Smooth muscle cell of the brain vasculature (primary cell): ENCODE results near the gene CCDC159.
"Not testable (repeated sequence)": the region's sequence is repeated elsewhere in the genome, so short reads cannot be mapped to it uniquely, and the experiment has no call there.

Experiments used
- DNase-seq: peaks from one replicate; pipeline ENCODE4 v3.0.0-alpha.2; 2012; ENCODE audit warnings: low read depth, low spot score

The CCDC159 gene

GRCh38 chr19:11346104-11346940, at the start of gene CCDC159, which contains the start of gene TMEM205:
TSS of gene CCDC159 (plus strand) at chr19:11346519. CDS start at chr19:11346607, 88 bp downstream.
TSS of gene TMEM205 (minus strand) at chr19:11346268. CDS start at chr19:11345619, 649 bp downstream.
- peak; percentile 96 for DNase-seq

GRCh38 chr19:11299946-11300810, 46.1 kb upstream of the CCDC159 start:
- no peak for DNase-seq

- DNase-seq, result no peak
Measured at GRCh38 chr19:11300811-11301120, 45.6 kb upstream of the CCDC159 start.

DNA sequence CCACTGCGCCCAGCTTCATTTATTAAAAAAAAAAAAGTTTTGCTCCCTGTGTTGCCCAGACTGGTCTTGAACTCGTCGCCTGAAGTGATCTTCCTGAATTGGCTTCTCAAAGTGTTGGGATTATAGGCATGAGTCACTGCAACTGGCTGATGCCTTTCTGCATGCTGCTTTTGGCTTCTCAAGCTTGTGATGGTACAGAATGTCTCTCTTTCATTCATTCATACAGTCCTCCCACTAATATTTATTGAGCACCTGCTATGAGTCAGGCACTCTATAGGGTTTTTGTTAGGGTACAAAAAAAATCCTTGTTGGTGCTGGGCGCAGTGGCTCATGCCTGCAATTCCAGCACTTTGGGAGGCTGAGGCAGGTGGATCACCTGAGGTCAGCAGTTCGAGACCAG, 41.4 kb upstream of the CCDC159 start:
- DNase-seq, result no peak

GRCh38 chr19:11306337-11306736, 40.0 kb upstream of the CCDC159 start:
- DNase-seq, result no peak

DNA sequence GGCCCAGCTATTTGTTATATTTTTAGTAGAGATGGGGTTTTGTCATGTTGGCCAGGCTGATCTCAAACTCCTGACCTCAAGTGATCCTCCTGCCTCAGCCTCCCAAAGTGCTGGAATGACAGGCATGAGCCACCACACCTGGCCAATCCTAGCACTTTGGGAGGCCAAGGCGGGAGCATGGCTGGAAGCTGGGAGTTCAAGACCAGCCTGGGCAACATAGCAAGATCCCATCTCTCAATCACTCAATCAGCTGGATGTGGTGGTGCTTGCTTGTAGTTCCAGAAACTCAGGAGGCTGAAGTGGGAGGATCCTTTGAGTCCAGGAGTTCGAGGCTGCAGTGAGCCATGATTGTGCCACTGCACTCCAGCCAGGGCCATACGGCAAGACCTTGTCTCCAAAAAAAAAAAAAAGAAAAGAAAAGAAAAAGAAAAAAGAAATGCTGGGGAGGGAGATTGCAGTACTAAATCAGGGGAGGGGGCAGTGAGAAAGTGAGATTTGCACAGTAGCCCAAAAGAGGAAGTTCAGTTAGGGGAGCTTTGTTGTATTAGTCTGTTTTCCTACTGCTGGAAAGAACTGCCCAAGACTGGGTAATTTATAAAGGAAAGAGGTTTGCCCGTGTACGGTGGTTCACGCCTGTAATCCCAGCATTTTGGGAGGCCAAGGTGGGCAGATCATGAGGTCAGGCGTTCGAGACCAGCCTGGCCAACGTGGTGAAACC, 25.9 kb upstream of the CCDC159 start:
- DNase-seq, result not testable (repeated sequence)

DNA sequence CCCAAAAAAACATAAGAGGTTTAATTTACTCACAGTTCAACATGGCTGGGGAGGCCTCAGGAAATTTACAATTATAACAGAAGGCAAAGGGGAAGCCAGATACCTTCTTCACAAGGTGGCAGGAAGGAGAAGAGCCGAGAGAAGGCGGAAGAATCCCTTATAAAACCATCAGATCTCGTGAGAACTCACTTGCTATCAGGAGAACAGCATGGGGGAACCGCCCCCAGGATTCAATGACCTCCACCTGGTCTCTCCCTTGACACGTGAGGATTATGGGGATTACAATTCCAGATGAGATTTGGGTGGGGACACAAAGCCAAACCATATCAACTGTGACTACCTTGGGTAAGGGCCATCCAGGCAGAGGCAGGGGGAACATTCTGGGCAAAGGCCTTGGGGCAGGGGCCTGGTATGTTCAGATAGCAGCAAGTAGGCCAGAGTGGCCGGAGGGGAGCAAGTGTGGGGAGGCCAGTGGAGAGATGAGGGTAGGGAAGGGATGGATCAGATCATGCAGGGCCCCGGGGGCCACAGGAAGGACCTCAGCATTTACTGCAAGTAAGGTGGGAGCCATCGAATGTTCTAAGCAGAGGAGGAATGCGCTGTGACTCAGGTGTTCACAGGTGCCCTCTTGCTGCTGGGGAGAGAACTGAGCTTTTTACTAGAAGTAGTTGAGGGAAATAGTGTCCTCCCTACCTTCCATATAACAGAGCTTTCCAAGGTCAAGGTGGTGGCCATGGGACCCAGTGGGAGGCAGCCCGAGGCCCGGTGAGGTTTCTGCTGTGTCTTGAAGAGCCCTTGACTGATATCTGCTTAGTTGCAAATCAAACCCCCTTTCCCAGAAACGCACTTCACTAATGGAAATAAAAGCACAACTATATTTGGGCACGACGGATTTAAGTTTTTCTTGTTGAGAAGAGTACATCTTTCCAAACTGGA, 24.9 kb upstream of the CCDC159 start:
- no peak for DNase-seq

DNA sequence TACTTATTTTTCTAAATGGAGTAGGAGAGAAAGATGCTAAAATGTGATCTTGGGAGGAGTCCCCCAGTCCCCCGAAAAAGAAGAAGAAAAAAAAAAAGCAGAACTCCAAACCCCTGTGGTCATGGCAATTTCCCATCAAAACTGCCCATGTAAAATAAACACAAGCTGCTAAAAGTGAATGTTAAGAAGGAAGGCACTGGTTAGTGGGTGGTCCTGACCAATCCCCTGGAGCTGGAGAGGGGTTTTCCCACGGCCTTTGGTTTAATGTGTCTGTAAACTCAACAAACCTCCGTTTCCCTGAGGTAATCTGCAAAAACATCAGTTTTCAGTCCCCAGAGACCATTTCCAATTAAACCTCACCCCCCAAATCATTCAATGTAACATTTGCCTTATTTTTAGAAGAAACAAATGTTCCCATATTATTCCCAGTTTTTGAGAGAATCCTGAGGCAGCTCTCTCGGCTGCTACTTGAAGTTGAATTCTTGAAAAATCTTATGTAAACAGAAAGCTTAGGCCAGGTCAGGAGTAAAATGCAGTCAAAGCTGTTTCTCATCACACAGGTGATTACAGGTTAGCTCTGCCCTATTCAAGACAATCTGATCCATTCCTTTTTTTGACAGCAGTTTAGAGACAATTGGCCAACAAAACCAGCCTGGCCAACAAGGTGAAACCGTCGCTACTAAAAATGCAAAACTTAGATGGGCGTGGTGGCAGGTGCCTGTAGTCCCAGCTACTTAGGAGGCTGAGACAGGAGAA, 23.9 kb upstream of the CCDC159 start:
- DNase-seq, result no peak

GRCh38 chr19:11323601-11324078, 22.7 kb upstream of the CCDC159 start:
- DNase-seq, result no peak

- DNase-seq, result peak; percentile 81
Measured at GRCh38 chr19:11324079-11324661, 22.1 kb upstream of the CCDC159 start.

- no peak for DNase-seq
Measured at GRCh38 chr19:11324748-11325389, 21.4 kb upstream of the CCDC159 start.

DNA sequence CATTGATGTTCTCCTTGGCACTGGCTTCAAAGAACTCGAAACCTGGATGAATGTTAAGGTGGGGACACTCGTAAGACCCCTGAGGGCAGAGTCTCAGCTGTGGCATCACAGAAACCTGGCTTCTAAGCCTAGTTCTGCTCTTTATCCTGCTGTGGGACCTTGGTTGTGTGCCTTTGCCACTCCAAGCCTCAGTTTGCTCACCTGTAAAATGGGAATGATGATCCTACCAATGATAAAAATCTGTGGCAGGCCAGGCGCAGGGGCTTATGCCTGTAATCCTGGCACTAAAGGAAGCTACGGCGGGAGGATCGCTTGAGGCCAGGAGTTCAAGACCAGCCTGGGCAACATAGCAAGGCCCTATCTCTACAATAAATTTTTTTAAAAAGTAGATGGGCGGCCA, 20.8 kb upstream of the CCDC159 start:
- no peak for DNase-seq

- no peak for DNase-seq
Measured at GRCh38 chr19:11330127-11330526, 16.2 kb upstream of the CCDC159 start.

GRCh38 chr19:11331502-11331901, 14.8 kb upstream of the CCDC159 start:
- DNase-seq, result no peak

- DNase-seq, result no peak
Measured at GRCh38 chr19:11332822-11333221, 13.5 kb upstream of the CCDC159 start.

DNA sequence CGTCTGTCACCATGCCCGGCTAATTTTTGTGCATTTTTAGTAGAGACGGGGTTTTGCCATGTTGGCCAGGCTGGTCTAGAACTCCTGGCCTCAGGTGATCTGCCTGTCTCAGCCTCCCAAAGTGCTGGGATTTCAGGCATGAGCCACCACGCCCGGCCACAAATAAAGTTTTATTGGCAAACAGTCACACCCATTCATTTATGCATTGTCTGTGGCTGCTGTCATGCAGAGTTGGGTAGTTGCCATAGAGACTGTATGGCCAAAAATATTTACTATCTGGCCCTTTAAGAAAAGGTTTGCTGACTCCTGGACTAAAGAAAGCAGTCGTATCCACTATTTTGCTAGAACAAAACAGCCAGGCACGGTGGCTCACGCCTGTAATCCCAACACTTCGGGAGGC, 12.5 kb upstream of the CCDC159 start:
- not testable (repeated sequence) for DNase-seq

- DNase-seq, result no peak
Measured at GRCh38 chr19:11335449-11336146, 10.7 kb upstream of the CCDC159 start.

- no peak for DNase-seq
Measured at GRCh38 chr19:11337080-11337479, 9.2 kb upstream of the CCDC159 start.
